WTC11 (cell line): ENCODE data around the gene TNNC2. TPM values are rescaled to one million over a fixed set of nuclear protein-coding genes. Genes with fewer than 3 reads are reported as not detected.
A peak's percentile ranks its signal among the peaks of the same experiment; 100 is the strongest.

Source experiments
- AFF4 ChIP-seq: sonication (generic); formaldehyde crosslinking; IDR thresholded peaks from 2 replicates; pipeline ENCODE4 v1.8.1; 2023; ENCODE audit warnings: mild to moderate bottlenecking, missing genetic modification reagents, borderline replicate concordance
- AR ChIP-seq: fragments of 250-450 bp; sonication (Bioruptor Pico); IDR thresholded peaks from 2 replicates; pipeline ENCODE4 v1.9.0; 2021; ENCODE audit warnings: mild to moderate bottlenecking
- CBFB ChIP-seq: sonication (generic); formaldehyde crosslinking; IDR thresholded peaks from 2 replicates; pipeline ENCODE4 v1.8.1; 2022; ENCODE audit warnings: mild to moderate bottlenecking, low read depth, missing genetic modification reagents
- ELF4 ChIP-seq: sonication (generic); formaldehyde crosslinking; IDR thresholded peaks from 2 replicates; pipeline ENCODE4 v1.8.1; 2022; ENCODE audit warnings: low read depth, mild to moderate bottlenecking, moderate library complexity, missing genetic modification reagents
- ERG ChIP-seq: fragments of 250-450 bp; sonication (Bioruptor Pico); IDR thresholded peaks from 2 replicates; pipeline ENCODE4 v1.8.0; 2021; ENCODE audit warnings: mild to moderate bottlenecking
- FOXK1 ChIP-seq: sonication (generic); formaldehyde crosslinking; IDR thresholded peaks from 2 replicates; pipeline ENCODE4 v1.8.0; 2022; ENCODE audit warnings: mild to moderate bottlenecking, moderate library complexity, missing genetic modification reagents
- FOXP1 ChIP-seq: sonication (generic); formaldehyde crosslinking; IDR thresholded peaks from 2 replicates; pipeline ENCODE4 v1.8.0; 2022; ENCODE audit warnings: missing genetic modification reagents, mild to moderate bottlenecking, moderate library complexity, borderline replicate concordance
- HMGA2 ChIP-seq: fragments of 250-450 bp; sonication (Bioruptor Pico); IDR thresholded peaks from 2 replicates; pipeline ENCODE4 v1.4.0; 2021; ENCODE audit warnings: mild to moderate bottlenecking, moderate library complexity
- IRF2 ChIP-seq: sonication (generic); formaldehyde crosslinking; IDR thresholded peaks from 2 replicates; pipeline ENCODE4 v1.8.0; 2022; ENCODE audit warnings: low read depth, missing genetic modification reagents, borderline replicate concordance
- JUN ChIP-seq: sonication (generic); formaldehyde crosslinking; IDR thresholded peaks from 2 replicates; pipeline ENCODE4 v1.8.0; 2023; ENCODE audit warnings: mild to moderate bottlenecking, missing genetic modification reagents
- KAT7 ChIP-seq: sonication (generic); formaldehyde crosslinking; IDR thresholded peaks from 2 replicates; pipeline ENCODE4 v1.8.1; 2023; ENCODE audit warnings: missing genetic modification reagents, mild to moderate bottlenecking, borderline replicate concordance
- MLX ChIP-seq: sonication (generic); formaldehyde crosslinking; IDR thresholded peaks from 2 replicates; pipeline ENCODE4 v1.8.1; 2023; ENCODE audit warnings: mild to moderate bottlenecking, missing genetic modification reagents, moderate library complexity
- OVOL2 ChIP-seq: fragments of 250-450 bp; sonication (Bioruptor Pico); IDR thresholded peaks from 2 replicates; pipeline ENCODE4 v1.9.0; 2021; ENCODE audit warnings: mild to moderate bottlenecking, borderline replicate concordance
- SMAD3 ChIP-seq: sonication (generic); formaldehyde crosslinking; IDR thresholded peaks from 2 replicates; pipeline ENCODE4 v1.8.0; 2022; ENCODE audit warnings: missing genetic modification reagents, mild to moderate bottlenecking, borderline replicate concordance
- SMAD4 ChIP-seq: sonication (generic); formaldehyde crosslinking; IDR thresholded peaks from 2 replicates; pipeline ENCODE4 v1.8.0; 2022; ENCODE audit warnings: mild to moderate bottlenecking, missing genetic modification reagents
- SOX15 ChIP-seq: fragments of 250-450 bp; sonication (Bioruptor Pico); IDR thresholded peaks from 2 replicates; pipeline ENCODE4 v1.9.0; 2021; ENCODE audit warnings: mild to moderate bottlenecking
- TP53 ChIP-seq: sonication (generic); formaldehyde crosslinking; IDR thresholded peaks from 2 replicates; pipeline ENCODE4 v1.8.1; 2023; ENCODE audit warnings: mild to moderate bottlenecking, missing genetic modification reagents
- USF1 ChIP-seq: sonication (generic); formaldehyde crosslinking; IDR thresholded peaks from 2 replicates; pipeline ENCODE4 v1.8.0; 2022; ENCODE audit warnings: mild to moderate bottlenecking, missing genetic modification reagents
- ZBTB21 ChIP-seq: sonication (generic); formaldehyde crosslinking; IDR thresholded peaks from 2 replicates; pipeline ENCODE4 v1.8.1; 2023; ENCODE audit warnings: mild to moderate bottlenecking, missing genetic modification reagents, borderline replicate concordance
- ZBTB43 ChIP-seq: sonication (generic); formaldehyde crosslinking; IDR thresholded peaks from 2 replicates; pipeline ENCODE4 v1.8.1; 2023; ENCODE audit warnings: mild to moderate bottlenecking, missing genetic modification reagents
- ZNF121 ChIP-seq: sonication (generic); formaldehyde crosslinking; IDR thresholded peaks from 2 replicates; pipeline ENCODE4 v1.8.0; 2023; ENCODE audit warnings: missing genetic modification reagents
- ZNF219 ChIP-seq: sonication (generic); formaldehyde crosslinking; IDR thresholded peaks from 2 replicates; pipeline ENCODE4 v1.8.0; 2023; ENCODE audit warnings: missing genetic modification reagents, mild to moderate bottlenecking, borderline replicate concordance
- ZNF232 ChIP-seq: sonication (generic); formaldehyde crosslinking; IDR thresholded peaks from 2 replicates; pipeline ENCODE4 v1.8.0; 2022; ENCODE audit warnings: mild to moderate bottlenecking, missing genetic modification reagents
- ZNF281 ChIP-seq: sonication (generic); formaldehyde crosslinking; IDR thresholded peaks from 2 replicates; pipeline ENCODE4 v1.8.0; 2023; ENCODE audit warnings: mild to moderate bottlenecking, missing genetic modification reagents
- total RNA-seq: library from RNA; stranded (reverse); gene quantifications from 3 replicates; pipeline ENCODE4 v1.2.3, GENCODE V29; 2021

The TNNC2 gene
- total RNA-seq, 1 experiment from 2014 or later, result 3.0 TPM

GRCh38 chr20:45812157-45813005 is 14.7 kb downstream of the TNNC2 start, which contains the start of gene UBE2C (continued):
- TF ChIP-seq ZNF121 (CRISPR knock-in tag) (no peak), ZNF219 (no peak; the same call in 1 of the 2 replicates), AR (CRISPR knock-in tag) (no peak), JUN (no peak), IRF2 (CRISPR knock-in tag) (no peak), KAT7 (no peak), TP53 (peak; percentile 25; the same call in 1 of the 2 replicates), FOXP1 (CRISPR knock-in tag) (peak; percentile 69; the same call in 1 of the 2 replicates), ZNF232 (no peak), ZBTB43 (CRISPR knock-in tag) (no peak; the same call in 1 of the 2 replicates), ERG (CRISPR knock-in tag) (no peak), SMAD4 (CRISPR knock-in tag) (no peak), ELF4 (CRISPR knock-in tag) (no peak), HMGA2 (no peak), ZBTB21 (CRISPR knock-in tag) (no peak; the same call in 1 of the 2 replicates), SMAD3 (CRISPR knock-in tag) (no peak), ZNF281 (CRISPR knock-in tag) (no peak), SOX15 (no peak), USF1 (CRISPR knock-in tag) (peak; percentile 90), AFF4 (CRISPR knock-in tag) (peak; percentile 24; the same call in 1 of the 2 replicates), OVOL2 (CRISPR knock-in tag) (no peak), CBFB (peak; percentile 40; the same call in 1 of the 2 replicates), FOXK1 (CRISPR knock-in tag) (peak; percentile 41; the same call in 1 of the 2 replicates), MLX (CRISPR knock-in tag) (no peak)
